ENCODE results near the gene KLK6.

DNA sequence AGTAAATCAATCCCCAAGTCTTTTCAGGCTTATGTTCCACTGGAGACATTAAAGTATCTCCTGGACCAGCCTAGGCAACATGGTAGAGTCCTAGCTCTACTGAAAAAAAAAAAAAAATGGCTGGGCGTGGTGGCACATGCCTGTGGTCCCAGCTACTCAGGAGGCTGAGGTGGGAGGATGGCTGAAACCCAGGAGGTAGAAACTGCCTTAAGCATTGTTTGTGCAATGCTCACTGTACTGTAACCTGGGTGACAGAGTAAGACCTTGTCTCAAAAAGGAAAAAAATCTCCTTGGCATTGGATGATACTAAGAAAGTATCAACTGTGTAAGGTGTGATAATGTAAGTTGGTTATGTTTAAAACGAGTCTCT lies 23.3 kb upstream of the KLK6 start:
- TF ChIP-seq, protein P1, sequence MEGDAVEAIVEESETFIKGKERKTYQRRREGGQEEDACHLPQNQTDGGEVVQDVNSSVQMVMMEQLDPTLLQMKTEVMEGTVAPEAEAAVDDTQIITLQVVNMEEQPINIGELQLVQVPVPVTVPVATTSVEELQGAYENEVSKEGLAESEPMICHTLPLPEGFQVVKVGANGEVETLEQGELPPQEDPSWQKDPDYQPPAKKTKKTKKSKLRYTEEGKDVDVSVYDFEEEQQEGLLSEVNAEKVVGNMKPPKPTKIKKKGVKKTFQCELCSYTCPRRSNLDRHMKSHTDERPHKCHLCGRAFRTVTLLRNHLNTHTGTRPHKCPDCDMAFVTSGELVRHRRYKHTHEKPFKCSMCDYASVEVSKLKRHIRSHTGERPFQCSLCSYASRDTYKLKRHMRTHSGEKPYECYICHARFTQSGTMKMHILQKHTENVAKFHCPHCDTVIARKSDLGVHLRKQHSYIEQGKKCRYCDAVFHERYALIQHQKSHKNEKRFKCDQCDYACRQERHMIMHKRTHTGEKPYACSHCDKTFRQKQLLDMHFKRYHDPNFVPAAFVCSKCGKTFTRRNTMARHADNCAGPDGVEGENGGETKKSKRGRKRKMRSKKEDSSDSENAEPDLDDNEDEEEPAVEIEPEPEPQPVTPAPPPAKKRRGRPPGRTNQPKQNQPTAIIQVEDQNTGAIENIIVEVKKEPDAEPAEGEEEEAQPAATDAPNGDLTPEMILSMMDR (IDR thresholded peaks at IDR 0.05; ENCODE audit: extremely low read depth in 1 of 2, insufficient read depth in 1 of 2, low read depth in 1 of 2, low read length in 2 of 2) = no peak
- TF ChIP-seq EZH2 (IDR thresholded peaks at IDR 0.05; ENCODE audit: borderline replicate concordance, low read depth, low read length, severe bottlenecking) (no peak), JUN (IDR thresholded peaks at IDR 0.05; ENCODE audit: borderline replicate concordance, insufficient read depth, insufficient read length, low read depth) (no peak), POLR2A (IDR thresholded peaks at IDR 0.05; ENCODE audit: low read depth, low read length) (no peak), POLR2AphosphoS5 (IDR thresholded peaks at IDR 0.05; ENCODE audit: insufficient read depth, low read depth, low read length) (no peak), MYC (IDR thresholded peaks at IDR 0.05; ENCODE audit: low read depth, low read length) (no peak), FOS (IDR thresholded peaks at IDR 0.05; ENCODE audit: borderline replicate concordance, insufficient read depth, low read length) (no peak), GATA2 (IDR thresholded peaks at IDR 0.05; ENCODE audit: insufficient read depth, insufficient read length, low read depth, low read length) (no peak)
- TF ChIP-seq, protein P2, sequence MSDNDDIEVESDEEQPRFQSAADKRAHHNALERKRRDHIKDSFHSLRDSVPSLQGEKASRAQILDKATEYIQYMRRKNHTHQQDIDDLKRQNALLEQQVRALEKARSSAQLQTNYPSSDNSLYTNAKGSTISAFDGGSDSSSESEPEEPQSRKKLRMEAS (IDR thresholded peaks at IDR 0.05; ENCODE audit: insufficient read depth, insufficient read length) = no peak

All from endothelial cell of umbilical vein (primary cell).